ENCODE data around the gene SLC35D1. TPM values are rescaled to one million over a fixed set of nuclear protein-coding genes. Genes with fewer than 3 reads are reported as not detected.

SLC35D1 gene
- total and polyA plus RNA-seq, 10 of the 15 experiments (the other 5 are each of a cell fraction or from before 2014, with no cell fraction given), result 2.9 to 12.4 (median 8.6) TPM

DNA sequence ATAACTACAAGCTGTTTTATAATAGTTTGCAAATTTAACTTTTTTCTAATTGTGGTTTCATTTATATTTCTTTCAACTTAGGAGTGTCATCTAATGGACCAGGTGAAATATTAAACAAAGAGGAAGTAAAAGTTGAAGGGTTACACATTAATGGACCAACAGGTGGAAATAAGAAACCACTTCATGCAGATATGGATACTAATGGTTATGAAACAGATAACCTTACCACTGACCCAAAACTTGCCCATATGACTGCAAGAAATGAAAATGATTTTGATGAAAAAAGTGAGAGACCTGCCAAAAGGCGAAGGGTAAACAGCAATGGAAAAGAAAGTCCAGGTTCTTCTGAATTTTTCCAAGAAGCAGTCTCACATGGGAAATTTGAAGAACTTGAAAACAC is 69.5 kb downstream of the SLC35D1 start (continued):
- TF ChIP-seq, protein P1, sequence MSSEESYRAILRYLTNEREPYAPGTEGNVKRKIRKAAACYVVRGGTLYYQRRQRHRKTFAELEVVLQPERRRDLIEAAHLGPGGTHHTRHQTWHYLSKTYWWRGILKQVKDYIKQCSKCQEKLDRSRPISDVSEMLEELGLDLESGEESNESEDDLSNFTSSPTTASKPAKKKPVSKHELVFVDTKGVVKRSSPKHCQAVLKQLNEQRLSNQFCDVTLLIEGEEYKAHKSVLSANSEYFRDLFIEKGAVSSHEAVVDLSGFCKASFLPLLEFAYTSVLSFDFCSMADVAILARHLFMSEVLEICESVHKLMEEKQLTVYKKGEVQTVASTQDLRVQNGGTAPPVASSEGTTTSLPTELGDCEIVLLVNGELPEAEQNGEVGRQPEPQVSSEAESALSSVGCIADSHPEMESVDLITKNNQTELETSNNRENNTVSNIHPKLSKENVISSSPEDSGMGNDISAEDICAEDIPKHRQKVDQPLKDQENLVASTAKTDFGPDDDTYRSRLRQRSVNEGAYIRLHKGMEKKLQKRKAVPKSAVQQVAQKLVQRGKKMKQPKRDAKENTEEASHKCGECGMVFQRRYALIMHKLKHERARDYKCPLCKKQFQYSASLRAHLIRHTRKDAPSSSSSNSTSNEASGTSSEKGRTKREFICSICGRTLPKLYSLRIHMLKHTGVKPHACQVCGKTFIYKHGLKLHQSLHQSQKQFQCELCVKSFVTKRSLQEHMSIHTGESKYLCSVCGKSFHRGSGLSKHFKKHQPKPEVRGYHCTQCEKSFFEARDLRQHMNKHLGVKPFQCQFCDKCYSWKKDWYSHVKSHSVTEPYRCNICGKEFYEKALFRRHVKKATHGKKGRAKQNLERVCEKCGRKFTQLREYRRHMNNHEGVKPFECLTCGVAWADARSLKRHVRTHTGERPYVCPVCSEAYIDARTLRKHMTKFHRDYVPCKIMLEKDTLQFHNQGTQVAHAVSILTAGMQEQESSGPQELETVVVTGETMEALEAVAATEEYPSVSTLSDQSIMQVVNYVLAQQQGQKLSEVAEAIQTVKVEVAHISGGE (CRISPR knock-in tag; IDR thresholded peaks at IDR 0.05), result no peak
- peak; percentile 84; the same call in 1 of the 2 replicates for TF ChIP-seq ZNF217 (IDR thresholded peaks at IDR 0.05)
- TF ChIP-seq ZNF24 (IDR thresholded peaks at IDR 0.05), result no peak
- TF ChIP-seq SIX5 (IDR thresholded peaks at IDR 0.05; ENCODE audit: low read depth, low read length, severe bottlenecking), result no peak
- TF ChIP-seq SMAD1 (IDR thresholded peaks at IDR 0.05; ENCODE audit: low read depth, partially characterized antibody), result peak; percentile 64
- TF ChIP-seq FOS (IDR thresholded peaks at IDR 0.05; ENCODE audit: borderline replicate concordance, extremely low read depth, insufficient read length), result no peak
- TF ChIP-seq, protein P2, sequence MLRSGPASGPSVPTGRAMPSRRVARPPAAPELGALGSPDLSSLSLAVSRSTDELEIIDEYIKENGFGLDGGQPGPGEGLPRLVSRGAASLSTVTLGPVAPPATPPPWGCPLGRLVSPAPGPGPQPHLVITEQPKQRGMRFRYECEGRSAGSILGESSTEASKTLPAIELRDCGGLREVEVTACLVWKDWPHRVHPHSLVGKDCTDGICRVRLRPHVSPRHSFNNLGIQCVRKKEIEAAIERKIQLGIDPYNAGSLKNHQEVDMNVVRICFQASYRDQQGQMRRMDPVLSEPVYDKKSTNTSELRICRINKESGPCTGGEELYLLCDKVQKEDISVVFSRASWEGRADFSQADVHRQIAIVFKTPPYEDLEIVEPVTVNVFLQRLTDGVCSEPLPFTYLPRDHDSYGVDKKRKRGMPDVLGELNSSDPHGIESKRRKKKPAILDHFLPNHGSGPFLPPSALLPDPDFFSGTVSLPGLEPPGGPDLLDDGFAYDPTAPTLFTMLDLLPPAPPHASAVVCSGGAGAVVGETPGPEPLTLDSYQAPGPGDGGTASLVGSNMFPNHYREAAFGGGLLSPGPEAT (IDR thresholded peaks at IDR 0.05; ENCODE audit: low read depth), result peak; percentile 56; the same call in 1 of the 2 replicates
- no peak for TF ChIP-seq NFYB (IDR thresholded peaks at IDR 0.05; ENCODE audit: insufficient read depth, low read depth, low read length)
- TF ChIP-seq RELA (IDR thresholded peaks at IDR 0.05; ENCODE audit: borderline replicate concordance, partially characterized antibody), result no peak
- no peak for TF ChIP-seq SIN3A (IDR thresholded peaks at IDR 0.05; ENCODE audit: low read depth, low read length)
- TF ChIP-seq LARP7 (IDR thresholded peaks at IDR 0.05), result no peak
- TF ChIP-seq, protein P3, sequence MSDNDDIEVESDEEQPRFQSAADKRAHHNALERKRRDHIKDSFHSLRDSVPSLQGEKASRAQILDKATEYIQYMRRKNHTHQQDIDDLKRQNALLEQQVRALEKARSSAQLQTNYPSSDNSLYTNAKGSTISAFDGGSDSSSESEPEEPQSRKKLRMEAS (IDR thresholded peaks at IDR 0.05; ENCODE audit: low read depth, low read length), result no peak
- TF ChIP-seq RB1 (IDR thresholded peaks at IDR 0.05; ENCODE audit: borderline replicate concordance), result no peak
- TF ChIP-seq, protein P4, sequence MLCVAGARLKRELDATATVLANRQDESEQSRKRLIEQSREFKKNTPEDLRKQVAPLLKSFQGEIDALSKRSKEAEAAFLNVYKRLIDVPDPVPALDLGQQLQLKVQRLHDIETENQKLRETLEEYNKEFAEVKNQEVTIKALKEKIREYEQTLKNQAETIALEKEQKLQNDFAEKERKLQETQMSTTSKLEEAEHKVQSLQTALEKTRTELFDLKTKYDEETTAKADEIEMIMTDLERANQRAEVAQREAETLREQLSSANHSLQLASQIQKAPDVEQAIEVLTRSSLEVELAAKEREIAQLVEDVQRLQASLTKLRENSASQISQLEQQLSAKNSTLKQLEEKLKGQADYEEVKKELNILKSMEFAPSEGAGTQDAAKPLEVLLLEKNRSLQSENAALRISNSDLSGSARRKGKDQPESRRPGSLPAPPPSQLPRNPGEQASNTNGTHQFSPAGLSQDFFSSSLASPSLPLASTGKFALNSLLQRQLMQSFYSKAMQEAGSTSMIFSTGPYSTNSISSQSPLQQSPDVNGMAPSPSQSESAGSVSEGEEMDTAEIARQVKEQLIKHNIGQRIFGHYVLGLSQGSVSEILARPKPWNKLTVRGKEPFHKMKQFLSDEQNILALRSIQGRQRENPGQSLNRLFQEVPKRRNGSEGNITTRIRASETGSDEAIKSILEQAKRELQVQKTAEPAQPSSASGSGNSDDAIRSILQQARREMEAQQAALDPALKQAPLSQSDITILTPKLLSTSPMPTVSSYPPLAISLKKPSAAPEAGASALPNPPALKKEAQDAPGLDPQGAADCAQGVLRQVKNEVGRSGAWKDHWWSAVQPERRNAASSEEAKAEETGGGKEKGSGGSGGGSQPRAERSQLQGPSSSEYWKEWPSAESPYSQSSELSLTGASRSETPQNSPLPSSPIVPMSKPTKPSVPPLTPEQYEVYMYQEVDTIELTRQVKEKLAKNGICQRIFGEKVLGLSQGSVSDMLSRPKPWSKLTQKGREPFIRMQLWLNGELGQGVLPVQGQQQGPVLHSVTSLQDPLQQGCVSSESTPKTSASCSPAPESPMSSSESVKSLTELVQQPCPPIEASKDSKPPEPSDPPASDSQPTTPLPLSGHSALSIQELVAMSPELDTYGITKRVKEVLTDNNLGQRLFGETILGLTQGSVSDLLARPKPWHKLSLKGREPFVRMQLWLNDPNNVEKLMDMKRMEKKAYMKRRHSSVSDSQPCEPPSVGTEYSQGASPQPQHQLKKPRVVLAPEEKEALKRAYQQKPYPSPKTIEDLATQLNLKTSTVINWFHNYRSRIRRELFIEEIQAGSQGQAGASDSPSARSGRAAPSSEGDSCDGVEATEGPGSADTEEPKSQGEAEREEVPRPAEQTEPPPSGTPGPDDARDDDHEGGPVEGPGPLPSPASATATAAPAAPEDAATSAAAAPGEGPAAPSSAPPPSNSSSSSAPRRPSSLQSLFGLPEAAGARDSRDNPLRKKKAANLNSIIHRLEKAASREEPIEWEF (IDR thresholded peaks at IDR 0.05; ENCODE audit: insufficient replicate concordance, low read depth, low read length), result no peak
- no peak for TF ChIP-seq CREB1 (IDR thresholded peaks at IDR 0.05; ENCODE audit: low read depth)
- TF ChIP-seq TCF12 (IDR thresholded peaks at IDR 0.05; ENCODE audit: low read depth, low read length), result no peak
- no peak for TF ChIP-seq MTA3 (IDR thresholded peaks at IDR 0.05; ENCODE audit: borderline replicate concordance, low read length)
